ENCODE data around the gene SNX5. TPM values are rescaled to one million over a fixed set of nuclear protein-coding genes. Genes with fewer than 3 reads are reported as not detected.

Gene SNX5
- total RNA-seq, 1 experiment from 2014 or later = 159 TPM

GRCh38 chr20:17952692-17953684 is 15.6 kb downstream of the SNX5 start:
- intact Hi-C loops (cut with micrococcal nuclease) = no loop called here
- Histone ChIP-seq H3K27ac (ENCODE audit: low read depth, low read length) (no peak overlapping the region), H3K4me3 (replicated peaks in 1 of 2; ENCODE audit: low read depth in 1 of 2, low read length in 2 of 2) (no peak overlapping the region), H3K79me2 (ENCODE audit: insufficient read depth, low read length) (peaks cover 99% of the 10 kb centered on the region), H3K9me2 (ENCODE audit: insufficient read depth) (no peaks in the 10 kb centered on the region), H3K36me3 (ENCODE audit: control insufficient read depth in 1 of 2, insufficient read depth in 2 of 2, low read length in 2 of 2) (peaks cover 85 to 96% of the 10 kb centered on the region in 2 experiments), H3K4me1 (ENCODE audit: control insufficient read depth in 1 of 2, insufficient read depth in 2 of 2, low read length in 2 of 2) (no peaks in the 10 kb centered on the region), H3K9ac (ENCODE audit: low read length) (no peak overlapping the region), H3K4me2 (ENCODE audit: low read length) (no peak overlapping the region), H2AFZ (ENCODE audit: low read depth, low read length, poor library complexity, severe bottlenecking) (no peak overlapping the region), H3K9me3 (ENCODE audit: control insufficient read depth in 1 of 2, insufficient read depth in 1 of 2, low read depth in 1 of 2, low read length in 2 of 2) (no peaks in the 10 kb centered on the region), H4K20me1 (ENCODE audit: insufficient read depth) (peaks cover 23% of the 10 kb centered on the region; the same call in 1 of the 2 replicates), H3K27me3 (ENCODE audit: insufficient read depth, low read length) (no peaks in the 10 kb centered on the region)
- POLR2A ChIA-PET = no interaction called here
- RAD21 ChIA-PET (ENCODE audit: low non-redundant PET in 1 of 2, low total read pairs in 2 of 2, uncharacterized antibody in 2 of 2, unreplicated experiment in 2 of 2) = no interaction called here
- ATAC-seq (no peak), DNase-seq (ENCODE audit: low read depth, low spot score) (no peak)
- no peak for TF ChIP-seq SIN3A (IDR thresholded peaks at IDR 0.05; ENCODE audit: low read depth)
- TF ChIP-seq FOSL1 (IDR thresholded peaks at IDR 0.05; ENCODE audit: low read depth) = no peak
- TF ChIP-seq TCF7L2 (IDR thresholded peaks at IDR 0.05; ENCODE audit: borderline replicate concordance, extremely low read depth, insufficient read depth, insufficient read length) = no peak
- no peak for TF ChIP-seq EZH2 (IDR thresholded peaks at IDR 0.05)
- TF ChIP-seq CTCF (IDR thresholded peaks at IDR 0.05 in 2 of 3, conservative IDR thresholded peaks at IDR 0.05 in 1 of 3; ENCODE audit: borderline replicate concordance in 1 of 3, insufficient read depth in 1 of 3, low read depth in 2 of 3, low read length in 2 of 3) = no peak
- TF ChIP-seq ELF1 (IDR thresholded peaks at IDR 0.05; ENCODE audit: borderline replicate concordance, low read depth) = no peak
- TF ChIP-seq POLR2AphosphoS5 (IDR thresholded peaks at IDR 0.05; ENCODE audit: low read depth, low read length) = no peak
- TF ChIP-seq, protein P1, sequence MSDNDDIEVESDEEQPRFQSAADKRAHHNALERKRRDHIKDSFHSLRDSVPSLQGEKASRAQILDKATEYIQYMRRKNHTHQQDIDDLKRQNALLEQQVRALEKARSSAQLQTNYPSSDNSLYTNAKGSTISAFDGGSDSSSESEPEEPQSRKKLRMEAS (IDR thresholded peaks at IDR 0.05) = no peak
- CTCF ChIA-PET = no interaction called here
- BruUV-seq (replicated peaks) = no TSS peak

Measured in HCT116 (cell line).